GM12891 (cell line): ENCODE results near the gene NGEF.

Experiments
- DNase-seq: peaks from one replicate; pipeline ENCODE4 v3.0.0; 2011; ENCODE audit warnings: low spot score; ENCODE audit not compliant: insufficient read length
- FAIRE-seq: peaks from 2 replicates; lab custom pipeline; 2011; peaks lifted over from hg19 to GRCh38; lab: Jason Lieb, UNC
- PAX5 ChIP-seq: IDR thresholded peaks from 2 replicates; pipeline ENCODE4 v1.6.1; 2011; ENCODE audit warnings: low read length, moderate library complexity, mild to moderate bottlenecking; ENCODE audit not compliant: insufficient read depth, severe bottlenecking
- POLR2A ChIP-seq: IDR thresholded peaks from 2 replicates; pipeline ENCODE4 v1.6.1; 2011; ENCODE audit warnings: low read depth, low read length, control low read depth
- POLR2AphosphoS5 ChIP-seq: IDR thresholded peaks from 2 replicates; pipeline ENCODE4 v1.6.1; 2011; ENCODE audit warnings: low read depth, low read length, control low read depth
- POU2F2 ChIP-seq: IDR thresholded peaks from 2 replicates; pipeline ENCODE4 v1.6.1; 2011; ENCODE audit warnings: low read depth, mild to moderate bottlenecking, control low read depth, low read length, moderate library complexity
- SPI1 ChIP-seq: IDR thresholded peaks from 2 replicates; pipeline ENCODE4 v1.6.1; 2011; ENCODE audit warnings: low read depth, low read length, control low read depth
- TAF1 ChIP-seq: IDR thresholded peaks from 2 replicates; pipeline ENCODE4 v1.6.1; 2011; ENCODE audit warnings: low read depth, low read length, control low read depth

The NGEF gene

GRCh38 chr2:232894746-232895145 lies 118.3 kb downstream of the NGEF start:
- FAIRE-seq (no peak), DNase-seq (no peak)
- TF ChIP-seq POU2F2, result no peak
- no peak for TF ChIP-seq PAX5
- TF ChIP-seq POLR2AphosphoS5, result no peak
- TF ChIP-seq SPI1, result no peak
- TF ChIP-seq POLR2A, result no peak
- TF ChIP-seq TAF1, result no peak

GRCh38 chr2:232894251-232894650 lies 118.8 kb downstream of the NGEF start:
- DNase-seq, result no peak
- TF ChIP-seq TAF1, result no peak
- no peak for TF ChIP-seq PAX5
- TF ChIP-seq POLR2A, result no peak
- no peak for TF ChIP-seq POLR2AphosphoS5
- no peak for TF ChIP-seq POU2F2
- TF ChIP-seq SPI1, result no peak
- no peak for FAIRE-seq

DNA sequence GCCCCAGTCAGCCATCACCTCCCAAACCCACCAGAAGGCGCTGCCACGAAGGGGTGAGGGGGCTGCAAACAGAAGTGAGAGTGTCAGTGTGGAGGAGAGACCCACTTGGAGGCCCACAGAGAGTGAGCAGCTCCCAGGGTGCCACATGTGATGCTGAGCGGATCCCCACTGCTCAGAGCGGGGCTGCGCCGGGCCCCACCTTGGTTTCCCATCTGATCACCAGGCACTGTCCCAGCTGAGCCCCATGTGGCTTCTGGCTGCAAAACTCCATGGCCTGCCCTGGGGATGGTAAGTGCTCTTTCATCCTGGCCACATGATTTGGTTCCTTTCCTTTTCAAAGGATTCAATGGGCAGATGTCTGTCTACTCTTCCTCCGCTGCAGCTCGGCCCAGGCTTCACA lies 119.2 kb downstream of the NGEF start:
- DNase-seq, result no peak
- TF ChIP-seq TAF1 (no peak), POLR2A (no peak), POLR2AphosphoS5 (no peak), SPI1 (no peak), PAX5 (no peak), POU2F2 (no peak)

DNA sequence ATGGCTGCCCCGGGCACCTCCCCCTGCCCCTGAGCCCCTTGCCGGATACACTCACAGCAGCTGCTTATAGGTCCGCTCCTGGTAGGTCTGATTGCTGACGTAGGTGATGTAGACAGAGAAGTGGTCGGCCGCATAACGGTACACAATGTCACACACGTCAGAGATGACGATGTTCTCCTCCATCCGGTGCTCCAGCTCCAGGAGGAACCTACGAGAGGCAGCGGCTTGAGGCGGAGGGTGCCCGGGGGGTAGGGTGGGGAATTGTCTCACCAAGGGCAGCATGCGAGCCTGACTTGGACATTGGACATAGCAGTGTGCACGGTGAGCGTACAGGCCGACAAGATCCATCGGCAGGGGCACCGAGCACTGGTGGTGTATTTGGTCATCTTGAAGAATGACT lies 120.2 kb downstream of the NGEF start:
- TF ChIP-seq PAX5, result no peak
- no peak for TF ChIP-seq POLR2A
- no peak for TF ChIP-seq POU2F2
- TF ChIP-seq TAF1, result no peak
- no peak for TF ChIP-seq POLR2AphosphoS5
- no peak for TF ChIP-seq SPI1
- FAIRE-seq (no peak), DNase-seq (no peak)

More for the DNA sequence above, 119.2 kb downstream of the NGEF start:
- no peak for FAIRE-seq

GRCh38 chr2:232892221-232892620 lies 120.8 kb downstream of the NGEF start:
- no peak for FAIRE-seq
- DNase-seq, result no peak
- TF ChIP-seq TAF1 (no peak), SPI1 (no peak), POLR2AphosphoS5 (no peak), POU2F2 (no peak), PAX5 (no peak), POLR2A (no peak)

GRCh38 chr2:232891621-232892071 lies 121.4 kb downstream of the NGEF start:
- TF ChIP-seq SPI1 (no peak), POLR2A (no peak), POU2F2 (no peak), PAX5 (no peak), POLR2AphosphoS5 (no peak), TAF1 (no peak)
- FAIRE-seq (no peak), DNase-seq (no peak)

- no peak for DNase-seq
- TF ChIP-seq POLR2A, result no peak
- no peak for TF ChIP-seq POLR2AphosphoS5
- TF ChIP-seq PAX5, result no peak
- TF ChIP-seq TAF1, result no peak
- TF ChIP-seq SPI1, result no peak
- TF ChIP-seq POU2F2, result no peak
- FAIRE-seq, result no peak
Measured at GRCh38 chr2:232890896-232891601, 122.0 kb downstream of the NGEF start.

GRCh38 chr2:232890536-232890895 lies 122.5 kb downstream of the NGEF start:
- DNase-seq, result no peak
- no peak for FAIRE-seq
- TF ChIP-seq TAF1 (no peak), SPI1 (no peak), POLR2AphosphoS5 (no peak), PAX5 (no peak), POU2F2 (no peak), POLR2A (no peak)

DNA sequence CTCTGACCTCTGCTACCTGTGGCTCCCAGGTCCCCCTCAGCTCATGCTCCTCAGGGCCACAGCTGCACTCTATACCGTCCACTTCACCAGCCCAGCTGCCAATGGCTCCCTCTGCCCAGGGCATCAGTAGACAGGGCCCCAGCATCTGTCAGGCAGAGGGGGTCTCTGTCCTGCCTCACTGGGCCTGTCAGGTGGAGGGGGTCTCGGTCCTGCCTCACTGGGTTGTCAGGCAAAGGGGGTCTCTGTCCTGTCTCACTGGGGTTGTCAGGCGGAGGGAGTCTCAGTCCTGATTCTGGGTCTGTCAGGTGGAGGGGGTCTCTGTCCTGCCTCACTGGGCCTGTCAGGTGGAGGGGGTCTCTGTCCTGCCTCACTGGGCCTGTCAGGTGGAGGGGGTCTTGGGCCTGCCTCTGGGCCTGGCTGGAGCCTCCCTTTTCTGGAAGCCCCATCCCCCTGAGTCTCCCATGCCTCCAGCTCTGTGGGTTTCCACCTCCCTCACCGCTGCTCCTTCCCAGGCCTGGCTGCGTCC lies 123.1 kb downstream of the NGEF start:
- FAIRE-seq (no peak), DNase-seq (no peak)
- no peak for TF ChIP-seq POLR2AphosphoS5
- TF ChIP-seq TAF1, result no peak
- no peak for TF ChIP-seq POLR2A
- no peak for TF ChIP-seq POU2F2
- no peak for TF ChIP-seq SPI1
- TF ChIP-seq PAX5, result no peak
